Immature natural killer cell (primary cell): ENCODE data around the gene STEAP2. TPM values are rescaled to one million over a fixed set of nuclear protein-coding genes. Genes with fewer than 3 reads are reported as not detected.
A peak's percentile ranks its signal among the peaks of the same experiment; 100 is the strongest.
"Not testable (repeated sequence)": the region's sequence is repeated elsewhere in the genome, so short reads cannot be mapped to it uniquely, and the experiment has no call there.

Experiments used
- DNase-seq, 3 donors: peaks; one replicate each; pipeline ENCODE4 v3.0.0; 2022; ENCODE audit warnings: mixed read lengths in 1 of 3
- H3K27ac Mint-ChIP-seq, 6 donors: one replicate each; pipeline ENCODE4 v1.8.0; 2020; ENCODE audit warnings: mixed read lengths in 6 of 6, mild to moderate bottlenecking in 5 of 6, inconsistent platforms in 4 of 6, moderate library complexity in 3 of 6
- H3K27me3 Mint-ChIP-seq, 3 donors: one replicate each; pipeline ENCODE4 v1.8.0; 2020 to 2021; ENCODE audit warnings: low read depth in 3 of 3, mild to moderate bottlenecking in 3 of 3, mixed read lengths in 3 of 3, moderate library complexity in 3 of 3, inconsistent platforms in 1 of 3
- H3K36me3 Mint-ChIP-seq, 3 donors: one replicate each; pipeline ENCODE4 v1.8.0; 2020; ENCODE audit warnings: mixed read lengths in 3 of 3, inconsistent platforms in 2 of 3, mild to moderate bottlenecking in 2 of 3
- H3K4me1 Mint-ChIP-seq, 2 donors: one replicate each; pipeline ENCODE4 v1.8.0; 2020; ENCODE audit warnings: inconsistent platforms in 2 of 2, mild to moderate bottlenecking in 2 of 2, mixed read lengths in 2 of 2, moderate library complexity in 1 of 2
- H3K4me3 Mint-ChIP-seq, 5 donors: one replicate each; pipeline ENCODE4 v1.8.0; 2020; ENCODE audit warnings: mild to moderate bottlenecking in 5 of 5, mixed read lengths in 5 of 5, inconsistent platforms in 3 of 5, moderate library complexity in 3 of 5
- H3K9me3 Mint-ChIP-seq, 6 donors: one replicate each; pipeline ENCODE4 v1.8.0; 2020; ENCODE audit warnings: mild to moderate bottlenecking in 6 of 6, mixed read lengths in 6 of 6, inconsistent platforms in 4 of 6, moderate library complexity in 3 of 6
- polyA plus RNA-seq, 3 donors: library from polyadenylated mRNA; unstranded; fragments of 300-500 nt; fragmentation: Illumina TruSeq; gene quantifications; one replicate each; pipeline ENCODE4 v1.2.3, GENCODE V29; 2021

STEAP2 gene
- polyA plus RNA-seq, 3 donors from 2014 or later = not detected

GRCh38 chr7:90248706-90249105 is 37.2 kb downstream of the STEAP2 start:
- no peak overlapping the region for H3K27ac Mint-ChIP-seq
- peaks cover 0 to 2% (median 0%) of the 10 kb centered on the region in 6 donors for H3K9me3 Mint-ChIP-seq
- no peaks in the 10 kb centered on the region for H3K36me3 Mint-ChIP-seq
- H3K27me3 Mint-ChIP-seq = peaks cover 13 to 29% (median 23%) of the 10 kb centered on the region in 3 donors
- H3K4me3 Mint-ChIP-seq = no peak overlapping the region
- peaks cover 22% of the 10 kb centered on the region in 2 donors for H3K4me1 Mint-ChIP-seq
- no peak for DNase-seq

GRCh38 chr7:90250601-90251303 is 39.2 kb downstream of the STEAP2 start:
- Mint-ChIP-seq H3K27ac (no peak overlapping the region), H3K9me3 (peaks cover 0 to 1% (median 0%) of the 10 kb centered on the region in 6 donors), H3K36me3 (no peaks in the 10 kb centered on the region), H3K4me3 (no peak overlapping the region), H3K4me1 (peaks cover 3 to 4% of the 10 kb centered on the region in 2 donors), H3K27me3 (peaks cover 12 to 13% (median 13%) of the 10 kb centered on the region in 3 donors)
- DNase-seq = no peak

- Mint-ChIP-seq H3K9me3 (no peaks in the 10 kb centered on the region), H3K36me3 (no peaks in the 10 kb centered on the region), H3K27me3 (peaks cover 11 to 15% (median 12%) of the 10 kb centered on the region in 3 donors), H3K4me3 (no peak overlapping the region), H3K4me1 (no peaks in the 10 kb centered on the region), H3K27ac (no peak overlapping the region)
- DNase-seq = no peak
Measured at GRCh38 chr7:90251304-90251635, 39.7 kb downstream of the STEAP2 start.

- H3K4me1 Mint-ChIP-seq, H3K27ac Mint-ChIP-seq, H3K36me3 Mint-ChIP-seq, H3K4me3 Mint-ChIP-seq, DNase-seq, H3K9me3 Mint-ChIP-seq, H3K27me3 Mint-ChIP-seq: not testable (repeated sequence)
Measured at GRCh38 chr7:90256011-90256410, 44.5 kb downstream of the STEAP2 start.

GRCh38 chr7:90256778-90257177 is 45.2 kb downstream of the STEAP2 start:
- no peaks in the 10 kb centered on the region for H3K36me3 Mint-ChIP-seq
- no peak overlapping the region for H3K27ac Mint-ChIP-seq
- no peak overlapping the region for H3K4me3 Mint-ChIP-seq
- DNase-seq = no peak
- no peaks in the 10 kb centered on the region for H3K9me3 Mint-ChIP-seq
- no peaks in the 10 kb centered on the region for H3K4me1 Mint-ChIP-seq
- H3K27me3 Mint-ChIP-seq = peaks cover 7 to 9% (median 7%) of the 10 kb centered on the region in 3 donors

GRCh38 chr7:90261441-90261840 is 49.9 kb downstream of the STEAP2 start:
- Mint-ChIP-seq H3K36me3 (no peaks in the 10 kb centered on the region), H3K4me1 (no peaks in the 10 kb centered on the region), H3K9me3 (no peaks in the 10 kb centered on the region), H3K27ac (no peak overlapping the region), H3K27me3 (peaks cover 1 to 2% (median 2%) of the 10 kb centered on the region in 3 donors), H3K4me3 (no peak overlapping the region)
- no peak for DNase-seq

GRCh38 chr7:90262438-90262837 is 50.9 kb downstream of the STEAP2 start:
- Mint-ChIP-seq H3K36me3 (no peaks in the 10 kb centered on the region), H3K27ac (no peak overlapping the region), H3K4me3 (no peak overlapping the region), H3K27me3 (peaks cover 0 to 6% (median 4%) of the 10 kb centered on the region in 3 donors), H3K9me3 (no peaks in the 10 kb centered on the region), H3K4me1 (no peaks in the 10 kb centered on the region)
- peak in 1 of 3 donors; percentile 20 for DNase-seq

GRCh38 chr7:90266808-90267207 is 55.3 kb downstream of the STEAP2 start:
- Mint-ChIP-seq H3K27ac (no peak overlapping the region), H3K9me3 (no peaks in the 10 kb centered on the region), H3K27me3 (peaks cover 1 to 12% (median 3%) of the 10 kb centered on the region in 3 donors), H3K4me3 (no peak overlapping the region), H3K4me1 (no peaks in the 10 kb centered on the region), H3K36me3 (no peaks in the 10 kb centered on the region)
- DNase-seq = no peak

- Mint-ChIP-seq H3K4me1 (no peaks in the 10 kb centered on the region), H3K36me3 (no peaks in the 10 kb centered on the region), H3K27ac (no peak overlapping the region), H3K4me3 (no peak overlapping the region), H3K27me3 (peaks cover 1 to 12% (median 3%) of the 10 kb centered on the region in 3 donors), H3K9me3 (no peaks in the 10 kb centered on the region)
- DNase-seq = no peak
Measured at GRCh38 chr7:90267263-90267858, 55.8 kb downstream of the STEAP2 start.

- no peaks in the 10 kb centered on the region for H3K36me3 Mint-ChIP-seq
- no peaks in the 10 kb centered on the region for H3K9me3 Mint-ChIP-seq
- no peaks in the 10 kb centered on the region for H3K4me1 Mint-ChIP-seq
- H3K27ac Mint-ChIP-seq = no peak overlapping the region
- no peak overlapping the region for H3K4me3 Mint-ChIP-seq
- DNase-seq = no peak
- H3K27me3 Mint-ChIP-seq = peaks cover 1 to 12% (median 3%) of the 10 kb centered on the region in 3 donors
Measured at GRCh38 chr7:90269163-90269562, 57.6 kb downstream of the STEAP2 start.

- H3K36me3 Mint-ChIP-seq = no peaks in the 10 kb centered on the region
- H3K4me3 Mint-ChIP-seq = no peak overlapping the region
- peaks cover 1 to 12% (median 4%) of the 10 kb centered on the region in 3 donors for H3K27me3 Mint-ChIP-seq
- H3K27ac Mint-ChIP-seq = no peak overlapping the region
- no peaks in the 10 kb centered on the region for H3K9me3 Mint-ChIP-seq
- no peak for DNase-seq
- no peaks in the 10 kb centered on the region for H3K4me1 Mint-ChIP-seq
Measured at GRCh38 chr7:90270431-90271178, 59.1 kb downstream of the STEAP2 start.

- Mint-ChIP-seq H3K36me3 (no peaks in the 10 kb centered on the region), H3K27ac (no peak overlapping the region), H3K27me3 (peaks cover 1 to 8% (median 4%) of the 10 kb centered on the region in 3 donors), H3K4me3 (no peak overlapping the region), H3K4me1 (no peaks in the 10 kb centered on the region), H3K9me3 (no peaks in the 10 kb centered on the region)
- DNase-seq = no peak
Measured at GRCh38 chr7:90271753-90272152, 60.2 kb downstream of the STEAP2 start.

GRCh38 chr7:90272242-90272641 is 60.7 kb downstream of the STEAP2 start:
- Mint-ChIP-seq H3K36me3 (no peaks in the 10 kb centered on the region), H3K4me3 (no peak overlapping the region), H3K27me3 (peaks cover 1 to 6% (median 2%) of the 10 kb centered on the region in 3 donors), H3K4me1 (no peaks in the 10 kb centered on the region), H3K9me3 (no peaks in the 10 kb centered on the region), H3K27ac (no peak overlapping the region)
- no peak for DNase-seq

GRCh38 chr7:90274161-90274560 is 62.6 kb downstream of the STEAP2 start:
- no peaks in the 10 kb centered on the region for H3K9me3 Mint-ChIP-seq
- no peaks in the 10 kb centered on the region for H3K4me1 Mint-ChIP-seq
- H3K36me3 Mint-ChIP-seq = no peaks in the 10 kb centered on the region
- H3K27me3 Mint-ChIP-seq = peaks cover 1 to 4% (median 1%) of the 10 kb centered on the region in 3 donors
- no peak overlapping the region for H3K27ac Mint-ChIP-seq
- no peak for DNase-seq
- no peak overlapping the region for H3K4me3 Mint-ChIP-seq
